Body of pancreas (tissue), 4 donors: Measurements from ENCODE around the gene SDC1. TPM values are rescaled to one million over a fixed set of nuclear protein-coding genes. Genes with fewer than 3 reads are reported as not detected.

Source experiments
- ATAC-seq: fragments of 150-250 bp; one replicate; pipeline ENCODE4 v1.9.1; 2016
- DNase-seq, 4 donors: peaks; one replicate each; pipeline ENCODE4 v3.0.0-alpha.2; 2019
- H3K27ac ChIP-seq, 4 donors: fragments of 200-600 bp; sonication (generic); 1 replicate in 3 of 4; 2 replicates in 1 of 4; pipeline versions ENCODE4 v1.5.1 to v1.6.1; 2016 to 2019; ENCODE audit warnings: mild to moderate bottlenecking in 1 of 4, mixed read lengths in 1 of 4, moderate library complexity in 1 of 4
- H3K27me3 ChIP-seq, 2 donors: fragments of 200-600 bp; sonication (generic); one replicate each; pipeline ENCODE4 v1.6.0; 2016; ENCODE audit warnings: mild to moderate bottlenecking in 1 of 2
- H3K36me3 ChIP-seq, 2 donors: fragments of 200-600 bp; sonication (generic); replicated peaks in 1 of 2; 2 replicates each; pipeline ENCODE4 v1.5.1; 2016; ENCODE audit warnings: low read depth in 2 of 2; ENCODE audit not compliant: insufficient read depth in 1 of 2
- H3K4me1 ChIP-seq: fragments of 200-600 bp; sonication (generic); one replicate; pipeline ENCODE4 v1.6.0; 2016
- H3K4me3 ChIP-seq, 2 donors: fragments of 200-600 bp; sonication (generic); 1 replicate in 1 of 2; 2 replicates in 1 of 2; pipeline ENCODE4 v1.5.1; 2016 to 2019
- H3K9me3 ChIP-seq, 3 donors: fragments of 200-600 bp; sonication (generic); 1 replicate in 2 of 3; 2 replicates in 1 of 3; pipeline ENCODE4 v1.5.1; 2016
- POLR2A ChIP-seq, 3 donors: fragments of 450-650 bp; IDR thresholded peaks; one replicate each; pipeline ENCODE4 v1.6.1; 2016; ENCODE audit warnings: antibody characterized with exemption in 3 of 3, mild to moderate bottlenecking in 2 of 3
- WGBS, 2 donors: methylation state at CpG; one replicate each; pipeline ENCODE4 v1.1.5; 2017; 5-methylcytosine and 5-hydroxymethylcytosine counted together
- intact Hi-C: fragments of 100-400 bp; cut with DNase I; formaldehyde crosslinking; loops from one replicate; pipeline ENCODE4 v1.15.1; 2023
- total RNA-seq, 2 donors: library from RNA; depleted of rRNA; stranded (reverse); fragments of >200 nt; gene quantifications; one replicate each; pipeline ENCODE4 v1.1.0, GENCODE V29; 2016
- TF ChIP-seq, protein P1 (sequence below), 7 experiments: fragments of 450-650 bp in 4 of 7; fragments of 200-600 bp in 3 of 7; sonication (generic) in 3 of 7; IDR thresholded peaks; one replicate each; pipeline ENCODE4 v1.5.1; 2016 to 2019; ENCODE audit warnings: antibody characterized with exemption in 7 of 7

SDC1 gene
- total RNA-seq, 2 donors from 2014 or later: 24.7 to 53.2 TPM

DNA sequence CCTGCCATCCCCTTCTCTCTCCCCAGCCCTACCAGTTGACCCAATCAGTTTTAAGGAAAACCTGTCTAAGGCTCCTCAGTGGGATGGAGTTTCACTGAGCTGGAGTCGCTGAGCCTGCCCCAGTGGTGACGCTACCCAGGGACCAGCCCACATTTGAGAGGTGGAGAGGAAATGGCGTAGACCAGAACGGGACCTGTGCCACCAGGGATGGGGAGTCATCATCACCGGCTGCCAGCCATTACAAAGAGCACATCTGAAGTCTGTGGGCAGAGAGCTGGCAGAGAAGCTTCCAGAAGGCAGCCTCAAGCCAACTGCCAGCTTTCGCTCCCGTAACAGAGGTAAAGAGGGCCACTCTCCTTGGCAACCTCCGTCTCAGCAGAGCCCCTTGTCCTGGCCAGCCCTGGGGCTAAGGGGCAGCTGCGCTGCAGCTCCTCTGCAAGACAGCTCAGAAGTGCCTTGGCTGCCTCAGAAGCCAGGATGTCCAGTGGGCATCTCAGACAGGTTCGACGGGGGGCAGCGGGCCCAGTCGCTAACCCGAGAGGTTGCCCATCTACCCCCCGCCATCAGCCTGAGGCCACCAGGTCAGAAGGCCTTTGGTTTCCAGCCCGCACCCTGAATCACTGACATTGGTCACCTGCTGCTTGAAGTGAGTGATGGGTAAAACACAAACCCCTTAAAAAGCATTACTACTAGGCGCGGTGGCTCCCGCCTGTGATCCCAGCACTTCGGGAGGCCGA, 15.4 kb downstream of the SDC1 start:
- no peaks in the 10 kb centered on the region for H3K9me3 ChIP-seq
- peaks cover 45% of the 10 kb centered on the region for H3K4me1 ChIP-seq
- H3K27ac ChIP-seq: peak overlapping the region in 1 of 4 donors; percentile 64
- H3K4me3 ChIP-seq: no peak overlapping the region
- H3K27me3 ChIP-seq: no peaks in the 10 kb centered on the region
- no peak for TF ChIP-seq POLR2A (IDR thresholded peaks at IDR 0.05)
- TF ChIP-seq, protein P1, sequence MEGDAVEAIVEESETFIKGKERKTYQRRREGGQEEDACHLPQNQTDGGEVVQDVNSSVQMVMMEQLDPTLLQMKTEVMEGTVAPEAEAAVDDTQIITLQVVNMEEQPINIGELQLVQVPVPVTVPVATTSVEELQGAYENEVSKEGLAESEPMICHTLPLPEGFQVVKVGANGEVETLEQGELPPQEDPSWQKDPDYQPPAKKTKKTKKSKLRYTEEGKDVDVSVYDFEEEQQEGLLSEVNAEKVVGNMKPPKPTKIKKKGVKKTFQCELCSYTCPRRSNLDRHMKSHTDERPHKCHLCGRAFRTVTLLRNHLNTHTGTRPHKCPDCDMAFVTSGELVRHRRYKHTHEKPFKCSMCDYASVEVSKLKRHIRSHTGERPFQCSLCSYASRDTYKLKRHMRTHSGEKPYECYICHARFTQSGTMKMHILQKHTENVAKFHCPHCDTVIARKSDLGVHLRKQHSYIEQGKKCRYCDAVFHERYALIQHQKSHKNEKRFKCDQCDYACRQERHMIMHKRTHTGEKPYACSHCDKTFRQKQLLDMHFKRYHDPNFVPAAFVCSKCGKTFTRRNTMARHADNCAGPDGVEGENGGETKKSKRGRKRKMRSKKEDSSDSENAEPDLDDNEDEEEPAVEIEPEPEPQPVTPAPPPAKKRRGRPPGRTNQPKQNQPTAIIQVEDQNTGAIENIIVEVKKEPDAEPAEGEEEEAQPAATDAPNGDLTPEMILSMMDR (IDR thresholded peaks at IDR 0.05): no peak
- H3K36me3 ChIP-seq: no peaks in the 10 kb centered on the region
- no peak for ATAC-seq
- 94 to 97% methylated on average over 18 to 20 of the region's 21 CpGs for WGBS, 2 donors
- intact Hi-C loops: no loop called here
- no peak for DNase-seq

DNA sequence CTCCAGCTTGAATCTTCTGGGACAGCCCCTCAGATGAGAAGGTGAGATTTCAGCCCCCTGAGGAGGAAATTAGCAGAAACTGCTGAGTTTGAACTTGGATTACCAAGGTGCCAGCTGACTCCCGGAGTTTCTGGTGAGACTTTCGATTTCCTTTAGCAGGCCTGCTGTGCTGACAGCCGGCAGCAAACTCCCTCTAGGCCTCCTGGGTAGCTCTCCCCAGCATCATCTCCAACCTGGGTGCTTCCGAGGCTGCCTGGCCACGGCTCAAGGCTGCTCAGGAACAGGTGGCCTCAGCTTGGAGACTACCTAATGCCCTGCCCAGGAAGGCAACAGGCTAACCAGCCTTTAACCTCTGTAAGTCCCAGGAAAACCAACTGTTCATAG, 16.5 kb downstream of the SDC1 start:
- TF ChIP-seq, protein P1 (IDR thresholded peaks at IDR 0.05): no peak
- TF ChIP-seq POLR2A (IDR thresholded peaks at IDR 0.05): no peak
- peaks cover 40% of the 10 kb centered on the region for H3K4me1 ChIP-seq
- no peak overlapping the region for H3K4me3 ChIP-seq
- intact Hi-C loops: no loop called here
- no peaks in the 10 kb centered on the region for H3K36me3 ChIP-seq
- no peaks in the 10 kb centered on the region for H3K27me3 ChIP-seq
- DNase-seq (peak in 2 of 4 donors; percentile 25 to 49), ATAC-seq (peak; percentile 35)
- peak overlapping the region; percentile 21 to 64 (median 59) for H3K27ac ChIP-seq
- WGBS, 2 donors: 47 to 52% methylated on average over 5 of the region's 5 CpGs
- no peaks in the 10 kb centered on the region for H3K9me3 ChIP-seq

DNA sequence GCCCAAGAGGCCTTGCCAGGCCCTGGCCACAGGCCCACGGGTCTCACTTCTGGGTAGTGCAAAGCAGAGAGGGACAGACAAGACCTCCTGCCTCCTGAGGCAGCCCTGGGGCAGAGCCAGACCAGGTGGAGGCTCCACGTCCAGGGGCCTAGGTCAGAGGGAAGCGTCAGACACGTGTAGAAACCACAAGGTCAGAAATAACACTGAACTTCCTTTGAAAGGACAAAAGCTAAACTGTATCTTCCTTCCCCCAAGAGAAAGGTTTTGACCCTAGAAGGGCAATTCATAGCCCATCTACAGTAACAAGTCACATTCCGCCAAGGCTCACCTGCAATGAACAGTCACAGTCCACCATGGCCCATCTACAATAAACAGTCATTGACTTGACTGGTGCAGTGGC, 17.9 kb downstream of the SDC1 start:
- Histone ChIP-seq H3K4me1 (peaks cover 29% of the 10 kb centered on the region), H3K9me3 (no peaks in the 10 kb centered on the region), H3K4me3 (no peak overlapping the region), H3K27me3 (no peaks in the 10 kb centered on the region), H3K36me3 (no peaks in the 10 kb centered on the region), H3K27ac (peak overlapping the region in 1 of 4 donors; percentile 22)
- intact Hi-C loops: no loop called here
- DNase-seq (no peak), ATAC-seq (no peak)
- WGBS, 2 donors: 66 to 85% methylated on average over 5 of the region's 5 CpGs
- no peak for TF ChIP-seq POLR2A (IDR thresholded peaks at IDR 0.05)
- TF ChIP-seq, protein P1 (IDR thresholded peaks at IDR 0.05): no peak

DNA sequence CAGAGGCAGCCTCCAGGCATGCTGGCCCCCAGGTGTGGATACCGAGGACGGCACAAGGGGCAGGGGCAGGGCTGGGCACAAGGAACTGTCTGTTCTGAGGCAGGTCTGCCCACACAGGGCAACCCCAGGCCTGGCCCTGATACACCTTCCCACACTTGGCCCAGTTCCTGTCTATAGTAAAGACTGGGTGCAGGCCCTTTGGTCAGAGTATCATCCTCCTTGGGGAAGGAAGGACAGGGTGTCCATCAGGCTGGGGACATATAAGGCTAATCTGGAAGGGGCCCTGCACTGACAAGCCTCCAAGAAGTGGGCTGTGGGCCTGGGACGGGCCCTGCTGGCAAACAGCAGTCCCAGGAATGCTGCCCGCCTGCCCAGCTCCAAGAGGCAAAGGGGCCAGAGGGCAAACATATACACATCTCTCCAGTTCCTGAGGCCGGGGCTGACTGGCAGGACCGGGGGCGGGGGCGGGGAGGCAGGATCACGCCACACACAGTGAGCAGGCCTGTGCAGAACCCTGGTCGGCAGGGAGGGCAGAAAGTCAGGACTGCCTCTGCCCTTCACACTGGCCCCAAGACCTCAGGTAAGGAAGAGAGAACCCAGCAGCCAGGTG, 18.9 kb downstream of the SDC1 start:
- TF ChIP-seq POLR2A (IDR thresholded peaks at IDR 0.05): no peak
- TF ChIP-seq, protein P1 (IDR thresholded peaks at IDR 0.05): no peak
- H3K36me3 ChIP-seq: no peaks in the 10 kb centered on the region
- peaks cover 29% of the 10 kb centered on the region for H3K4me1 ChIP-seq
- ATAC-seq (peak; percentile 45), DNase-seq (no peak)
- no peaks in the 10 kb centered on the region for H3K27me3 ChIP-seq
- H3K9me3 ChIP-seq: no peaks in the 10 kb centered on the region
- H3K4me3 ChIP-seq: no peak overlapping the region
- intact Hi-C loops: no loop called here
- WGBS, 2 donors: 75% methylated on average over 10 of the region's 10 CpGs; no CpG with 5 or more reads in 1 of the 2 donors
- peak overlapping the region in 1 of 4 donors; percentile 22 for H3K27ac ChIP-seq
